Heart left ventricle (tissue), 16 donors: ENCODE data around the gene ENTPD7. TPM values are rescaled to one million over a fixed set of nuclear protein-coding genes. Genes with fewer than 3 reads are reported as not detected.

Experiments
- ATAC-seq, 4 donors: fragments of 200-7000 bp; cut with Tn5 transposase; one replicate each; pipeline ENCODE4 v1.9.1; 2020 to 2022; ENCODE audit warnings: moderate library complexity in 4 of 4, mild to moderate bottlenecking in 3 of 4, moderate number of reproducible peaks in 1 of 4
- DNase-seq, 5 donors: peaks; one replicate each; pipeline ENCODE4 v3.0.0-alpha.2; 2020
- H3K27ac ChIP-seq, 12 donors: fragments of 200-600 bp; sonication (generic) in 4 of 12; one replicate each; pipeline versions ENCODE4 v1.5.0 to v1.8.0; 2016 to 2022; ENCODE audit warnings: mild to moderate bottlenecking in 2 of 12
- H3K27me3 ChIP-seq, 9 donors: fragments of 200-600 bp; sonication (generic) in 2 of 9; one replicate each; pipeline versions ENCODE4 v1.5.1 to v1.8.0; 2016 to 2022; ENCODE audit warnings: mild to moderate bottlenecking in 3 of 9
- H3K36me3 ChIP-seq, 9 donors: fragments of 200-600 bp; sonication (generic) in 2 of 9; one replicate each; pipeline versions ENCODE4 v1.5.0 to v1.8.0; 2018 to 2022; ENCODE audit warnings: mild to moderate bottlenecking in 2 of 9
- H3K4me1 ChIP-seq, 12 donors: fragments of 200-600 bp; sonication (generic) in 4 of 12; one replicate each; pipeline versions ENCODE4 v1.5.0 to v1.8.0; 2016 to 2022; ENCODE audit warnings: mild to moderate bottlenecking in 3 of 12
- H3K4me3 ChIP-seq, 12 donors: fragments of 200-600 bp; sonication (generic) in 4 of 12; one replicate each; pipeline versions ENCODE4 v1.5.0 to v1.8.0; 2017 to 2022; ENCODE audit warnings: mild to moderate bottlenecking in 9 of 12, moderate library complexity in 4 of 12
- H3K9me3 ChIP-seq, 12 donors: fragments of 200-600 bp; sonication (generic) in 4 of 12; one replicate each; pipeline versions ENCODE4 v1.5.0 to v1.8.0; 2016 to 2022; ENCODE audit warnings: mild to moderate bottlenecking in 1 of 12
- CTCF ChIP-seq, 12 donors: fragments of 200-600 bp; sonication (generic) in 4 of 12; IDR thresholded peaks; one replicate each; pipeline versions ENCODE4 v1.5.0 to v1.8.0; 2018 to 2022; ENCODE audit warnings: antibody characterized with exemption in 12 of 12, mild to moderate bottlenecking in 5 of 12
- POLR2A ChIP-seq, 2 donors: fragments of 450-650 bp; IDR thresholded peaks; one replicate each; pipeline ENCODE4 v1.6.1; 2017; ENCODE audit warnings: antibody characterized with exemption in 2 of 2, mild to moderate bottlenecking in 2 of 2, moderate library complexity in 2 of 2
- WGBS, 4 donors: extraction: QIAGEN DNeasy Blood & Tissue Kit in 2 of 4; methylation state at CpG; one replicate each; pipeline versions ENCODE4 v1.1.5 to v1.1.7; 2013 to 2018; 5-methylcytosine and 5-hydroxymethylcytosine counted together
- intact Hi-C, 10 donors: fragments of 100-400 bp; cut with DNase I; formaldehyde crosslinking; loops; one replicate each; pipeline versions ENCODE4 v1.11.1 to v1.14.2; 2022
- polyA plus RNA-seq, 2 donors: library from polyadenylated mRNA; stranded (reverse); fragments of 200-250 nt; gene quantifications; one replicate each; pipeline ENCODE4 v1.2.3, GENCODE V29; 2013
- total RNA-seq, 9 donors: library from RNA; depleted of rRNA in 2 of 9; stranded (reverse); fragments of >200 nt in 2 of 9; fragmentation: NEBNext Ultra II Directional in 3 of 9; extraction: Animal tissue kit (Norgen Biotek cat#: 25700) in 3 of 9; gene quantifications; one replicate each; pipeline versions ENCODE4 v1.1.0 to v1.2.4, GENCODE V29; 2016 to 2023
- donor health status: ischemic (EF 13 %, LVEDD 7.1; RV severe dilation, severe dysfunction).
- donor health status: healthy with polysubstance abuse.
- donor health status: DM: no; HTN: yes; CAD: no.
- donor health status: DM: no; HTN: no; CAD: no.
- donor health status: ischemic (EF 25% LVEDD 6.9; RV normal size, moderate dysfunction).
- donor health status: ischemic (EF 25% LVEDD 5.7; RV mildly dilated, moderate dysfunction).
- donor health status: healthy.
- donor health status: DM: yes; HTN: yes; CAD: no.
- donor health status: ischemic (EF 35%, LVEDD 5.7; RV mildly dilated, moderate dysfunction).
- donor health status: nonischemic (EF 11% LVEDD 7.7; RV severe dilation, severe dysfunction).
- donor health status: DM: yes; HTN: yes; CAD: no.
- donor health status: PGD.
- donor health status: ischemic (EF 29% LVEDD 5.4; RV normal size, mild dysfunction).
- donor health status: nonischemic (EF 23%, LVEDD 6.1; RV moderate dilation, normal function).

The ENTPD7 gene
- total and polyA plus RNA-seq, 11 donors, result 0.23 to 5.6 (median 2.7) TPM

DNA sequence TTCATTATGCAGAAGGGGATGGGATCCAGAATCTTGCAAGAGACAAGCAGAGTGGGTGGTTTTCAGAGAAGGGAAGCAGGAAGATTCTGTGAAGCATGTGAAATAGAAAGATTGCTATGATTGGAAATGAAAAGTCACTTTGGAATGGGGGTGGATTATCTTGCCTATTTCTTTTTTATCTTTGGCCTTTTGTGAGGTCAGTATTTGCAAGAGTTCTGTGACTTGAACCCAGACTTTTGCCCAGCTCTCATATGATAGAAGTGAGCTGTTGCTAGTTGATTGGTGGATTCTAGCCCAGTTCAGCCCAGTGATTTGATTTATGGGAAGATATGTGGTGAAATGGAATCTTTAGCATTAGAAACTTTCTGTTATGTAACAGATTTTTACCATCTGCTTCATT is 17.1 kb downstream of the ENTPD7 start:
- no peak for TF ChIP-seq CTCF (IDR thresholded peaks at IDR 0.05)
- TF ChIP-seq POLR2A (IDR thresholded peaks at IDR 0.05), result no peak
- no peak overlapping the region for H3K4me3 ChIP-seq
- H3K27me3 ChIP-seq, result no peaks in the 10 kb centered on the region
- no peaks in the 10 kb centered on the region for H3K9me3 ChIP-seq
- H3K4me1 ChIP-seq, result peaks cover 0 to 13% (median 0%) of the 10 kb centered on the region in 12 donors
- H3K36me3 ChIP-seq, result peaks cover 0 to 28% (median 17%) of the 10 kb centered on the region in 9 donors
- ATAC-seq (no peak), DNase-seq (no peak)
- intact Hi-C loops, result no loop called here
- H3K27ac ChIP-seq, result no peak overlapping the region

DNA sequence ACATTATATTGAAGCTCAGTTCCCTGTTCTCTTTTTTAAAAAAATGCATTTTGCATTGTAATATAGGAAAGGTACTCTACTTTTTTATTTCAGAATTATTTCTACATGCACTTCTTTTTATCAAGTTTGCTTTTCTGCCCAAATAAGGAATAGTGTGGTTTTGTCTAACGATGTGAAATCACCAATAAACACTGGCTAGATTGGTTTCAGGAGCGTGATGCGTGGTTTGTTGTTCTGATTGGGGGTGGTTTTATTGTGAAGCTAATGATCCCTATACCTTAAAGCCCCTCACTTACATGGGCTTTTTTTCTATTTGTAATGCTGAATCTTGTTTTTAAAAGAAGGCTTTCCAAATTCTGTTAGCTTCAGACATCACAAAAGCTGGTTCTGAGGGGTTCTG is 17.6 kb downstream of the ENTPD7 start:
- Histone ChIP-seq H3K9me3 (no peaks in the 10 kb centered on the region), H3K36me3 (peaks cover 0 to 30% (median 17%) of the 10 kb centered on the region in 9 donors), H3K27ac (no peak overlapping the region), H3K27me3 (no peaks in the 10 kb centered on the region), H3K4me3 (no peak overlapping the region), H3K4me1 (peaks cover 0 to 13% (median 0%) of the 10 kb centered on the region in 12 donors)
- intact Hi-C loops, result no loop called here
- whole genome bisulfite sequencing, 4 donors, result 90 to 97% (median 94%) methylated on average over 3 of the region's 3 CpGs
- no peak for ATAC-seq
- no peak for DNase-seq
- TF ChIP-seq CTCF (IDR thresholded peaks at IDR 0.05) (no peak), POLR2A (IDR thresholded peaks at IDR 0.05) (no peak)

DNA sequence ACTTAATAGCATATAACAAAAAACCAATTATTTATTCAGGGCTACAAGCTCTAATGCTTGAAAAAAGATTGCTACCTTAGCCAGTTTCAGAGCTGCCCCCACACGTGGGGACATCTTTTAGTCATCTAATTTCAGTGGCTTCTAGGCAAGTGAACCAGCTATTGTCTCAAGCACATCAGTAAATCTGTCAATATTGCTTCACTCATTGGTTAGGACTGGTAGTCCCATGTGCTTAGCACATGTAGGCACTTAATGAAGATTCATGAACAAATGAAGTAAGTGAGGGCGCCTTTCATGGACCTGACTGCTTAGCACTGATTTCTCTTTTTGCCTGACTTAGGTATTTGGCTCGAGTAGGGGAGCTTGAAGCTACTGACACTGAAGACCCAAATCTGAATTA is 19.6 kb downstream of the ENTPD7 start:
- no peak for DNase-seq
- Histone ChIP-seq H3K27ac (no peak overlapping the region), H3K4me1 (peaks cover 0 to 12% (median 0%) of the 10 kb centered on the region in 12 donors), H3K9me3 (no peaks in the 10 kb centered on the region), H3K36me3 (peaks cover 0 to 49% (median 24%) of the 10 kb centered on the region in 9 donors), H3K4me3 (no peak overlapping the region), H3K27me3 (no peaks in the 10 kb centered on the region)
- no peak for TF ChIP-seq CTCF (IDR thresholded peaks at IDR 0.05)
- TF ChIP-seq POLR2A (IDR thresholded peaks at IDR 0.05), result no peak
- intact Hi-C loops, result no loop called here
- WGBS, 4 donors, result 84 to 91% (median 87%) methylated on average over 3 of the region's 3 CpGs
- no peak for ATAC-seq

DNA sequence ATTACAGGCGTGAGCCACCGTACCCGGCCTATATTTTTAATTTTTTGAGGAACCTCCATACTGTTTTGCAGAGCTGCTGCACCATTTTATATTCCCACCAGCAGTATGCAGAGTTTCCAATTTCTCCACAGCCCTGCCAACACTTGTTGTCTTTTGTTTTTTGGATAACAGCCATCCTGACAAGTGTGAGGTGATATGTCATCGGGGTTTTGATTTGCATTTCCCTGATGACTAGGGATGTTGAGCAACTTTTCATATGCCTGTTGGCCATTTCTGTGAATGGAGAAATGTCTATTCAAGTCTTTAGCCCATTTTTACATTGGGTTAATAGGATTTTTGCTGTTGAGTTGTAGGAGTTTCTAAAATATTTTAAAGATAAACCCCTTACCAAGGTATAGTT is 22.2 kb downstream of the ENTPD7 start:
- Histone ChIP-seq H3K36me3 (peaks cover 0 to 68% (median 31%) of the 10 kb centered on the region in 9 donors), H3K4me1 (peaks cover 0 to 9% (median 0%) of the 10 kb centered on the region in 12 donors), H3K27me3 (no peaks in the 10 kb centered on the region), H3K4me3 (no peak overlapping the region), H3K27ac (no peak overlapping the region), H3K9me3 (no peaks in the 10 kb centered on the region)
- WGBS, 4 donors, result 73 to 83% (median 78%) methylated on average over 4 of the region's 4 CpGs
- DNase-seq (no peak), ATAC-seq (peak in 3 of 4 donors; percentile 80 to 92 (median 87))
- TF ChIP-seq POLR2A (IDR thresholded peaks at IDR 0.05) (no peak), CTCF (IDR thresholded peaks at IDR 0.05) (no peak)
- intact Hi-C loops, result no loop called here
